Right renal pelvis (tissue), 4 donors: Measurements from ENCODE around the gene MLLT11. TPM values are rescaled to one million over a fixed set of nuclear protein-coding genes. Genes with fewer than 3 reads are reported as not detected.

Experiments used
- DNase-seq, 4 donors: peaks; one replicate each; pipeline ENCODE4 v3.0.0-alpha.2; 2013; ENCODE audit warnings: low read depth in 4 of 4, low spot score in 3 of 4, missing footprints in 1 of 4
- polyA plus RNA-seq, 4 donors: library from polyadenylated mRNA; unstranded; fragments of 120-200 nt; gene quantifications; one replicate each; pipeline ENCODE4 v1.2.1, GENCODE V29; 2013; ENCODE audit not compliant: insufficient read length in 4 of 4

Gene MLLT11, protein sequence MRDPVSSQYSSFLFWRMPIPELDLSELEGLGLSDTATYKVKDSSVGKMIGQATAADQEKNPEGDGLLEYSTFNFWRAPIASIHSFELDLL
- polyA plus RNA-seq, result 10 to 100 TPM; 23.8 to 27.2 (median 26.0) TPM

DNA sequence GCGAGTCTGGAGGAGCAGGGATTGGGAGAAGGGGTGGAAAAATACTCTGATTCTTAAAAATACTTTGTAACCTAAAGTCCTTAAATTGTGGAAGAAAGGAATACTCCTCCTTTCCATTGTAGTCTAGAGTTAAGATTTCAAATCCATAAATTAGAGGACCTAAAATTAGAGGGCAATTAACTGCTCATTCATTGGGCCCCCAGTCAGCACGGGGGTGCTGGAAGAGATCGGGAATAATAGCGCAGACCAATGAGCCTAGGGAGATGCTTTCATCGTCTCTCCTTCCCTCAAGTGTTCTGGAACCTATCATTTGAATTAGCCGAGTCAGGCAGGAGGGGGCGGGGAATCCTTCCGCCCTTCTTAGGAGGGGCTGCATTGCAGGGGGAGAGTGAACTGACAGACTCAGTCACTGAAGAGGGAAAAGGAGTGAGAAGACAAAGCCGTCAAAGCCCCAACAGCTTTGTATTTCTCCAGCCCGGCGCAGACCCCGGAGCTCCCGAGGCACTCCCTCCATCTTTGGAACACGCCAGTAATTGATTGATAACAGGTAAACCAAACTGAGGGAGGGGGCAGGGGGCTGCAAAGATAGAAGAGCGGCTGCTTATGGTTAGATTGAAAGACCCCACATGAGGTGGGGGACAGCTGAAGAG, at the start of gene MLLT11:
Gene MLLT11, plus strand, starts transcription at position 391 of the 650 bp plus-strand sequence. CDS start 6,828 bp downstream, outside the sequence.
- peak in 2 of 4 donors; percentile 74 to 82 for DNase-seq

DNA sequence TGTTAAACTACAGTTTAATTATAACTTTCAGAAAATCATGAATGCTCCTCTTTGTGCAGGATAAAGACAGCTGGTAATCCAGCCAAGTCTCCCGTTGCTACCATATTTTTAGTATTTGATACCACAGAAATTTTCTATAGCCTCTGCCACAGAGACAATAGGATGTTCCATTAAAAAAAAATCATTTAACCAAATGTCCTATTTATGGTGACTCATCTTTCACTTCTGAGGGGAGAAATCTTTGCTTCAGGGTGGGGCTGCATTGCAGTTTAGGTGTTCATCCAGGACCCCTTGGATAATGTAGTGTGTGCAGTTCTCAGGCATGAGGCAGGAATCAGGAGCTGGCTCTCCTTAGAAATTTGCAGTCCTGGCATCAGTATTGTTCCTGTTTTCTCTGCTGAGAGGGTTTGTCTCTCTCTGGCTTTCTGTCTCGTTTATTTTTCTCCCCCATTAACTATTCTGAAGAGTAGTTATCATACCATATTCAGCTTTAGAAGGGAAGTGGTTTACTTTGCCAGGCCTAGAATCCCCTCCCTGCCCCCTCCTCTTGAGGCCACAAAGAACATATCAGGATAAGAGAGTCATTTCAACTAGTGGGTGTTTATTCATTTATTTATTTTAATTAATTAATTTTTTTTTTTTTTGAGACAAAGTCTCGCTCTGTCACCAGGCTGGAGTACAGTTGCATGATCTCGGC, 48.9 kb upstream of the MLLT11 start:
- DNase-seq, result no peak

GRCh38 chr1:151012684-151013471, 47.3 kb upstream of the MLLT11 start:
- DNase-seq, result no peak

GRCh38 chr1:151013518-151013917, 46.7 kb upstream of the MLLT11 start:
- peak in 1 of 4 donors; percentile 68 for DNase-seq

DNA sequence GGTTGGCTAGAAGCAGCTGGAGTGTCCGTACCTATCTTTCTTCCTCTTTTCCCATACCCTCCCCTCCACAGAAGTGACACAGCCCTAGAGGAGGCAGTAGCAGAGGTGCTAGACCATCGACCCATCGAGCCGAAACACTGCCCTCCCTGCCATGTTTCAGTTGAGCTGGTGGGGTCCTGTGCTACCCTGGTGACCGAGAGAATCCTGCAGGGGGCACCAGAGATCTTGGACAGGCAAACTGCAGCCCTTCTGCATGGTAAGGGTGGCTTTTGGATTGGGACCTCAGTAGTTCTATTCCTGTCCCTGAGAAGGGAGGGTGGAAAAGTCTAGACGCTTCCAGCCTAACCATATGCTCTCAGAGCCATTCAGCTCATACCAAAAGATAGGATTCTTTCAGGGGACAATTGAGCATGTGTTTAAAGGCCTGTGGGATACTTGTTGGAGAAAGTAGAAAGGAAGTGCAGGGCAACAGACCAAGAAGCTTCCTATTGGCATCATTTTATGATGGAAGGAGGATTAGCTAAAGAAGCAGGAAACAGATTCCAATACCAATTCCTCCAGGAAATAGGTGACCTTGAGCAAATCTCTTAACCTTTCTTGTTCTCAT, 35.6 kb upstream of the MLLT11 start:
- no peak for DNase-seq

DNA sequence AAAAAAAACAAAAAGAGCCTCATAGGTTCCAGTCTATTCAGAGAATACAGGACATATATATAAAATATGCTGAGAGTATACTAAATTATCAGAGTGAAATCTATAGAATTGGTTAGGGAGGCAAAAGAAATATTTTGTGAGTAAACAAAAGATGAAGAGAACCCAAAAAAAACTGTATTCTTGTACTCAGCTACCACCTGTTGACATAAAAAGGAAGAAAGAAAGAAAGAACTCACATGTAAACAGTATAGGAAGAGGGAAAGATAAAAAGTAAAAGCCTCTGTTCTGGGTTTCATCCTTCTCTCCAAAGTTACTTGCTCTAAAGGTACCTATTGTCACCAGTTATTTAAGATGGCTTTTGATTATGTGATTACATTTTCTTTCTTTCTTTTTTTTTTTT, 33.7 kb upstream of the MLLT11 start:
- DNase-seq, result no peak

- no peak for DNase-seq
Measured at GRCh38 chr1:151032164-151032563, 28.0 kb upstream of the MLLT11 start.

DNA sequence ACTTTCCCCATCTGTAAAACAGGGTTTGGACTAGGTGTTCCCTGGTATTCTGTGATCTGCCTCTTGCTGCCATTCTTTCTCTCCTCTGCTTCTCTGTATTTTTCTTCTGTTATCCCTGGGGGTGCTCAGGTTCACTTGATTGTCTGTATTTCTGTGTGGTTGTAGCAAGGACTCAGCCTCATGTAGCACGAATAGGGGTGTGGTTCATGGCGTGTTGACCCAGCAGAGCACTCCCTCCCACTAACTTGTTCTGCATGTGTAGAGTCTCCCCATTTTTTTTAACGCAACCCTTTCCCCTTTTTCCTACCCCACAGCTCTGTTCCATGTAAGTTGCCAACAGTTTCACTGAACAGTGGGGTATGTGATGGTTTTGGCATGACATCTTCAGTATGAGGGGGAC, 25.0 kb upstream of the MLLT11 start:
- DNase-seq, result no peak

DNA sequence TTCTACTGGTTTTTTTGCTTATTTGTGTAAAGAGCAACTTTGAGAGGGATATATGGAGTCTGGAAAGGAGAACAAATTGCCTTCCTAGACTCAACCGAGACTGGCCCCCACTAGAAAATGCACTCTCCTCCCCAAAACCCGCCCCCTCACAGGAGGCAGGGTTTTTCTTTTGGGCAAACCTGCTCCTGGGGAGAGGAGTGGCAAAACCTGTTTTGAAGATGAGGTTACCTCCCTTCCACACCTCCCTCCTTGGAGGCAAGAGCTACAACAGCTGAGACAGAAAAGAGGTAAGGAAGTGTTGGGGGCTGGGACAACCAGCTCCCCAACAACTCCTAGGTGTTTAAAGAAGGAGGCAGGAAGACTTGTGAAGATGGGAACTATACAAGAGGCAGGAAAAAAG, 23.8 kb upstream of the MLLT11 start, which contains the start of gene BNIPL:
Gene BNIPL, plus strand, starts transcription at position 231 of the 400 bp plus-strand sequence. Its CDS starts 140 bp downstream, at position 371.
- DNase-seq, result no peak

DNA sequence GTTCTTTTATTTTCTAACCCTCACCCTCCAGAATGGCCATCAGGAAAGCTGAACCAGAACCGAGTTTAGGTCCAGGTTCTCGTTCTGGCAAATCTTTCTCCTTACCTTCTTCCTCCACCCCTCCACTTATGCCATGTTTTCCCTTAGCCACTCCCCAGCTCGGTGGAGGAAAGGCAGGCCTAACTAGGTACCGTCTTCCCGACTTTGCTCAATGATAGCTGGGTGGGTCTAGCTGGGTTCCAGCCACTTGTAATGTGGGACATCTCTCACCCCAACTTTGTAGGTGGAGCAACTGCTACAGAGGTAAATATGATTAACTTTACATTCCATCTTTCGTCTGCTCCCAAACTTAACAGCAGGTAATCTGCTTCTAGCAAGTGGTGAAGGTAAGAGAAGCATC, 23.2 kb upstream of the MLLT11 start:
- no peak for DNase-seq

- DNase-seq, result no peak
Measured at GRCh38 chr1:151039521-151039920, 20.7 kb upstream of the MLLT11 start.

- DNase-seq, result no peak
Measured at GRCh38 chr1:151043163-151043562, 17.0 kb upstream of the MLLT11 start.

- DNase-seq, result peak in 1 of 4 donors; percentile 70
Measured at GRCh38 chr1:151047591-151047924, 12.6 kb upstream of the MLLT11 start, which contains the start of gene C1orf56. TSS of gene C1orf56 (plus strand) at chr1:151047751. CDS start at chr1:151047848, 97 bp downstream.

DNA sequence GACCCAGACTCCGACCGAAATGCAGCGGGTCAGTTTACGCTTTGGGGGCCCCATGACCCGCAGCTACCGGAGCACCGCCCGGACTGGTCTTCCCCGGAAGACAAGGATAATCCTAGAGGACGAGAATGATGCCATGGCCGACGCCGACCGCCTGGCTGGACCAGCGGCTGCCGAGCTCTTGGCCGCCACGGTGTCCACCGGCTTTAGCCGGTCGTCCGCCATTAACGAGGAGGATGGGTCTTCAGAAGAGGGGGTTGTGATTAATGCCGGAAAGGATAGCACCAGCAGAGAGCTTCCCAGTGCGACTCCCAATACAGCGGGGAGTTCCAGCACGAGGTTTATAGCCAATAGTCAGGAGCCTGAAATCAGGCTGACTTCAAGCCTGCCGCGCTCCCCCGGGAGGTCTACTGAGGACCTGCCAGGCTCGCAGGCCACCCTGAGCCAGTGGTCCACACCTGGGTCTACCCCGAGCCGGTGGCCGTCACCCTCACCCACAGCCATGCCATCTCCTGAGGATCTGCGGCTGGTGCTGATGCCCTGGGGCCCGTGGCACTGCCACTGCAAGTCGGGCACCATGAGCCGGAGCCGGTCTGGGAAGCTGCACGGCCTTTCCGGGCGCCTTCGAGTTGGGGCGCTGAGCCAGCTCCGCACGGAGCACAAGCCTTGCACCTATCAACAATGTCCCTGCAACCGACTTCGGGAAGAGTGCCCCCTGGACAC, 12.1 kb upstream of the MLLT11 start:
- peak in 2 of 4 donors; percentile 52 to 60 for DNase-seq

DNA sequence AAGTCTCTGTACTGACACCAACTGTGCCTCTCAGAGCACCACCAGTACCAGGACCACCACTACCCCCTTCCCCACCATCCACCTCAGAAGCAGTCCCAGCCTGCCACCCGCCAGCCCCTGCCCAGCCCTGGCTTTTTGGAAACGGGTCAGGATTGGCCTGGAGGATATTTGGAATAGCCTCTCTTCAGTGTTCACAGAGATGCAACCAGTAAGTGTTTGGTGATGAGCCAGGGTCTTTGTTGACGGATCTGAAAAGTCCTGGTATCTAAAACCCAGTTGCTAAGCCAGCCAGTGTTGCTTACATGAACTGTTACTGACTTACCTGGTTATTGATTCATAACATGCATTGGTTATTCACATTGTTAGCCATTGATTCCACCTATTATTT, 11.6 kb upstream of the MLLT11 start:
- DNase-seq, result no peak

DNA sequence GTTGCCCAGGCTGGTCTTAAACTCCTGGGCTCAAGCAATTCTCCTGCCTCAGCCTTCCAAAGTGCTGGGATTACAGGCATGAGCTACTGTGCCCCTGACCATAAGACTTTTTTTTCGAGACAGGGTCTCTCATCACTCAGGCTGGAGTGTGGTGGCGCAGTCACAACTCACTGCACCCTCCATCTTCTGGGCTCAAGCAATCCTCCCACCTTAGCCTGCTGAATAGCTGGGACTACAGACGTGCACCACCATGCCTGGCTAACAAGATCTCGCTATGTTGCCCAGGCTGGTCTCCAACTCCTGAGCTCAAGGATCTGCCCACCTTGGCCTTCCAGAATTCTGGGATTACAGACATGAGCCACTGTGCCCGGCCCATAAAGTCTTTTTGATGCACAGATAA, 10.7 kb upstream of the MLLT11 start:
- no peak for DNase-seq

DNA sequence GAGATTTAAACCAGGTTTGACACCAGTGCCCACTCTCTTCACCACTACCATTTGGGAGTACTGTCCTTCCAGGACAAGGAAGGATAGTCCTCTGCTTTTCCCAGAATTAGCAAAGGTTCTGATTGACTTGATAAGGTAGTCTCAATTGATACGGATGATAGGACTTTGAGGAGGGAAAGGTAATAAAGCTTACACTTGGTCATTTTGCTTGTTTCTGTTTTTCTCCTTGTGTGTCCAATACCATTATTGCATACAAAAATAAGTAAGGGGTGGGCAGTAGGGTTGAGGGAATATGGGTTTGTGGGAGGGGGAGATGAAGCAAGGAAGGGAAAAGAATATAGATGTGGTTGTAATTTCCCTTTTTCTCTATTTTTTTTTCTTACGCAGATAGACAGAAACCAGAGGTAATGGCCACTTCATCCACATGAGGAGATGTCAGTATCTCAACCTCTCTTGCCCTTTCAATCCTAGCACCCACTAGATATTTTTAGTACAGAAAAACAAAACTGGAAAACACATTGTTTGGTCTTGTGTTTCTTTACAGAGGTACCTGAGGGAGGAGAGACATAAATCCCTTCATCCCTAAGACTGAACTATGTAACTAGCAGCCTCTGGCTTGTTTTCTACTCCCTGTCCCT, 10.0 kb upstream of the MLLT11 start:
- DNase-seq, result no peak

GRCh38 chr1:151051356-151052009, 8.7 kb upstream of the MLLT11 start:
- DNase-seq, result no peak

DNA sequence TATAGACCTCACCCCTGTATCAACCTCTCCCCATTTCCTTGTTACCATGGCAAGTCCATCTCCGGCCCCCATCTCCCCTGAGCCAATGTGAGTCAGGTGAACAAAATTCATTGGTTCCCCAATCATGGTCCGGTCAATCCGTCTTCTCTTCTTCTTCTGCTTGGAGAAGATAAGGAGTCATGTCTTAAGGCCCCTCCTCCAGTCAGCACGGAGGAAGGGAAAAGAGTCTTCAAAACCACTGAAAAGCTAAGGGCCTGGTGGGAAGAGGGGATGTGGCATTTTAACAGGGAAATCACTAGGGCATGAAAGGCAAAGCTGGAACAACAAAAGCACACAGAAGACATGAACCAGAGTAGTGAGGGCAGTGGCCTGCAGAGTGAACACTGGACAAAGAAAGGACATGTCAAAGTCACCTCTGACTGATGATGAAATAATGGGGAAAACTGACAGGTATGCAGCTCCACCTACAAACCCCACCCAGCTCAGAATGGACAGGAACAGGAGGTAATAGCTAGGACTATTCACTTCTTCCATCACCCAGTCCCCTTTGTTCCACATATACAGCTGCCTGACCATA, 5.1 kb upstream of the MLLT11 start:
- no peak for DNase-seq
